ENCODE data around the gene CASQ1.
A peak's percentile ranks its signal among the peaks of the same experiment; 100 is the strongest.

Gene CASQ1

DNA sequence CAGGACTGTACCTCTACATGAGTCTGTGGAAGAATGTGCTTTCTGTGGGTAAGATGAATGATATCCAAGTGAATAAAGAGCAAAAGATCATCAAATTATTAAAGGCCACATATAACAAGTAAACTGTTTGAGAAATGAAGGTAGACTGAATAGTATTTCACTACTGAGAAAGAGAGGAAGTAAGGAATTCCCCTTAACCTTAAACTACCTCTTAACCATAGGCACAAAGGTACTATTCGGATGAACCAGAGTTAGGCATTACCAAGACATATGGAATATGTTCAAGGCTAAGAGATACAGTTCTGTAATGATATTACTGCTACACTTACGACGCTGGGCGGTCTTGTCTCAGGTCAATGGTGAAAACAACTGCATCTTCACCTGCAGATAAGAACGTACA, 46.4 kb downstream of the CASQ1 start:
- no peaks in the 10 kb centered on the region for H3K9me3 Mint-ChIP-seq
- ATAC-seq (replicated peaks) (no peak), DNase-seq (no peak)
- H3K4me1 Mint-ChIP-seq (ENCODE audit: low read depth in 2 of 2), result peaks cover 3 to 24% of the 10 kb centered on the region in 2 donors
- H3K27me3 Mint-ChIP-seq, result no peaks in the 10 kb centered on the region
- H3K4me3 Mint-ChIP-seq, result no peak overlapping the region
- peaks cover 64% of the 10 kb centered on the region for H3K36me3 Mint-ChIP-seq (ENCODE audit: insufficient read depth)
- H3K27ac Mint-ChIP-seq, result no peak overlapping the region

DNA sequence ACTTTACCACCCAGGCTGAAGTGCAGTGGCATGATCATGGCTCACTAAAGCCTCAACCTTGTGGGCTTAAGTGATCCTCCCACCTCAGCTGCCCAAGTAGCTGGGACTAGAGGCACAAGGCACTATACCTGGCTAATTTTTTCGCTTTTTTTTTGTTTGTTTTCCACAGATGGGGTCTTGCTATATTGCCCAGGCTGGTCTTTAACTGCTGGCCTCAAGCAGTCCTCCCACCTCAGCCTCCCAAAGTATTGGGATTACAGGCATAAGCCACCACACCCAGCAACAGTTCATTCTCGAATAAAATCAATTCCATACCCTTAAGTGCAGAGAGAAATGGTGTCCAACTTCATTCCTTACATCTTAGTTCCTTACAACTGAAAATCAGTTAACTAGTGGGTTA, 47.2 kb downstream of the CASQ1 start:
- no peak for DNase-seq
- Mint-ChIP-seq H3K27ac (no peak overlapping the region), H3K36me3 (ENCODE audit: insufficient read depth) (peaks cover 57% of the 10 kb centered on the region), H3K27me3 (no peaks in the 10 kb centered on the region), H3K9me3 (no peaks in the 10 kb centered on the region), H3K4me1 (ENCODE audit: low read depth in 2 of 2) (peaks cover 5 to 26% of the 10 kb centered on the region in 2 donors), H3K4me3 (no peak overlapping the region)
- ATAC-seq (replicated peaks), result no peak

DNA sequence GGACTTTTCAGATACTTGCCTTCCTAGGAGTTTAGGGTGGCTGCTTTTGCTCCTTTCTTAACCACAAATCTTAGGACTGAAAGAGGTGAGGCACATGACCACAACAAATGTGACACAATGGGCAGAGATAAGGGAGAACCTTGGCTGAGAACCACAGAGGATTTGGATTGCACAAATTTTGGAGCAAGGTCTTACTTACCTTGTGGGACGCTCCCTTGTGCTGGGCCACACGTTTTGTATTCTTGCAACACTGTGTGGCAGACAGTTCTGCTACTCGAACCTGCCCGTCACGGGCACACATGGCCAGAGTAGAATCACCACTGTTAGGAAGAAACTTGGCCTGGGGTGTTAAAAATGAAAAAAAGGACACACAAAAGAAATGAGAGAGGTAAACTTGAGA, 48.0 kb downstream of the CASQ1 start:
- Mint-ChIP-seq H3K27ac (peak overlapping the region in 1 of 2 donors; percentile 39), H3K9me3 (no peaks in the 10 kb centered on the region), H3K4me3 (no peak overlapping the region), H3K27me3 (no peaks in the 10 kb centered on the region), H3K4me1 (ENCODE audit: low read depth in 2 of 2) (peaks cover 7 to 32% of the 10 kb centered on the region in 2 donors), H3K36me3 (ENCODE audit: insufficient read depth) (peaks cover 57% of the 10 kb centered on the region)
- DNase-seq, result no peak
- no peak for ATAC-seq (replicated peaks)

DNA sequence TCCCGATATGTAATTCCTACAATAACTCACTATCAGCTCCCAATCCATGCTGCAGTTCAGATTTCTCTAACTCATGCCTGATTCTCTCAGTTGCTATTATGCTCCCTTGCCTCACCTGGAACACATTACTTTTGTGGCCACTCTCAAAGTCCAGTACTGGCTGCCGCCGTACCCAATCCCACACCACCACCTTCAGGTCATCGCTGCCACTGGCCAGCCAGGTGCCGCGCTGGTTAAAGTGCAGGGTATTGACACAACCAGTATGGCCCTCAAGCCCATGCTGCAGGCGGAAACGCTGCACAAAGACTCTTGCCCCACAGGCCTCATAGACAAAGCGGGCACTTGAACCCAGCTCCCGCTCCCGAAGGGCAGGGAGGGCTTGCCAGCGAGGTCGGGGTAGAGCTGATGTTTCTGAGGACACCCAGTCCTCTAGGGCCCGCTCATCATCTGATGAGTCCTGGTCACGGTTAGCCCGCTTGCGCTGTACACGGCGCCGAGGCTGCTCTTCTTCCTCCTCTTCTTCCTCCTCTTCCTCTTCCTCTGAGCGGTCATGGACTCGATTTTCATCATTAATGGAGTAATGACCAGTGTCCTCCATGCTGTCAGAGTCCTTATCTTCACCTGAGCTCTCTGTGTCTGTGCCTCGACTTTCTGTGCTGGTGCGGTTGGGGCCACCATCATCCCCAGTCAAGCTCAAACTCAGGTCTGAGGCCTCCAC, 49.4 kb downstream of the CASQ1 start:
- ATAC-seq (replicated peaks) (no peak), DNase-seq (no peak)
- H3K27me3 Mint-ChIP-seq, result no peaks in the 10 kb centered on the region
- no peak overlapping the region for H3K4me3 Mint-ChIP-seq
- H3K4me1 Mint-ChIP-seq (ENCODE audit: low read depth in 2 of 2), result peaks cover 8 to 34% of the 10 kb centered on the region in 2 donors
- H3K27ac Mint-ChIP-seq, result no peak overlapping the region
- peaks cover 52% of the 10 kb centered on the region for H3K36me3 Mint-ChIP-seq (ENCODE audit: insufficient read depth)
- H3K9me3 Mint-ChIP-seq, result no peaks in the 10 kb centered on the region

DNA sequence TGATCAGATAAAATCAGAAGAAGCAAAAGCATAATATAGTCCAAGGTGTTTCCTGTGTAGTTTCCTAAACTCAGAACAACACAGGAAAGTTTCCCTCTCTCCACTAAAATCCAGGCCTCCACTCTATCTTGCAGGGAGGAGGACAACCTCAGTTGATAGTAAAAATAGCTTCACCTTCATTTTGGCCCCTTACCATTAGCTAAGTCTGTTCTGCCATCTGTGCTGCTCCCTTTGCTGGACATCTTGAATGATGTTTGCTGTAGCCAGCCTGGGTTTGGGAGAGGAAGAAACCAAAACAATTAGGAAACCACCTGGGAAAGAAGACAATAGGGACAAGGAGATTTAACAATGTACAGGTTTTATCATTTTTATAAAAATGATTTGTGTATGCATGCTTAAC, 53.4 kb downstream of the CASQ1 start:
- peaks cover 26% of the 10 kb centered on the region for H3K36me3 Mint-ChIP-seq (ENCODE audit: insufficient read depth)
- no peaks in the 10 kb centered on the region for H3K27me3 Mint-ChIP-seq
- peaks cover 10 to 46% of the 10 kb centered on the region in 2 donors for H3K4me1 Mint-ChIP-seq (ENCODE audit: low read depth in 2 of 2)
- H3K27ac Mint-ChIP-seq, result peak overlapping the region in 1 of 2 donors; percentile 70
- ATAC-seq (replicated peaks) (no peak), DNase-seq (no peak)
- H3K4me3 Mint-ChIP-seq, result no peak overlapping the region
- no peaks in the 10 kb centered on the region for H3K9me3 Mint-ChIP-seq

DNA sequence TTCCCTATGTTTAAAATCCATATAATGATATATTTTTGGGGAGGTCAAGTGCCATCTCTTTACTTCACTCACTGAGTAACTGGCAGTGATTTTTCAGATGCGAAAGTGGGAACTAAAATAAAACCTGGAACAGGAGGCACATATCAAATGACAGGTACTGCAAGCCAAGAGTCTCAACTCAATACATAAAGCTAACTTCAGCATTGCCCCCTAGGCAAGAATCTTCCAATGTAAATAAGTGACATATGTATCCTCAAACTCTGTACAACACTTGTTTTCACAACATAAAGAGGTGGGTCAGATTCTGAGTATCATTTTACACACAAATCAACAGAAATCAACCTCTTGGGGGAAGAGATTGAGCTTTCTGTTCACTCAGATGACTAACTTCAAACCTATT, 53.8 kb downstream of the CASQ1 start:
- no peaks in the 10 kb centered on the region for H3K9me3 Mint-ChIP-seq
- peaks cover 23% of the 10 kb centered on the region for H3K36me3 Mint-ChIP-seq (ENCODE audit: insufficient read depth)
- DNase-seq (no peak), ATAC-seq (replicated peaks) (no peak)
- H3K27me3 Mint-ChIP-seq, result no peaks in the 10 kb centered on the region
- peaks cover 10 to 46% of the 10 kb centered on the region in 2 donors for H3K4me1 Mint-ChIP-seq (ENCODE audit: low read depth in 2 of 2)
- H3K4me3 Mint-ChIP-seq, result no peak overlapping the region
- peak overlapping the region; percentile 26 to 70 for H3K27ac Mint-ChIP-seq

DNA sequence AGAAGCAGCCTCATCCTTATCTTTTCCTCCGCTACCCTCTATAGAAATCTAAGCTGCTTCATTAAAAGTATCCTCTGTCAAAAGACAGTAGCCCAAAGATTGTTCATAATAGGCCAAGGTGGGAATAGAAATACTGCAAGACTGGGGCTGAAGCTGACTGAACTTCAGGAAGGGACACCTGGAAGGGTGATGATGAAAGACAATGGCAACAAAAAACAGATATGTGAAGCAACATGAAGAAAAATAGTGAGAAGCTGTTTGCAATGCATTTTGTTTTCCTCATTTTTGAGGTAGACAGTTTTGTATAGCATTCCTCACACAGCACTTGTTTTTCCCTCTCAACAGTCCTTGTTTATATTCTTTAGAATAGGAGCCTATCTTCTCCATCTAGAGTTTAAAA, 55.1 kb downstream of the CASQ1 start:
- Mint-ChIP-seq H3K9me3 (no peaks in the 10 kb centered on the region), H3K27ac (peak overlapping the region; percentile 10 to 26), H3K4me1 (ENCODE audit: low read depth in 2 of 2) (peaks cover 7 to 42% of the 10 kb centered on the region in 2 donors), H3K27me3 (no peaks in the 10 kb centered on the region), H3K4me3 (no peak overlapping the region), H3K36me3 (ENCODE audit: insufficient read depth) (peaks cover 18% of the 10 kb centered on the region)
- ATAC-seq (replicated peaks), result no peak
- DNase-seq, result no peak

DNA sequence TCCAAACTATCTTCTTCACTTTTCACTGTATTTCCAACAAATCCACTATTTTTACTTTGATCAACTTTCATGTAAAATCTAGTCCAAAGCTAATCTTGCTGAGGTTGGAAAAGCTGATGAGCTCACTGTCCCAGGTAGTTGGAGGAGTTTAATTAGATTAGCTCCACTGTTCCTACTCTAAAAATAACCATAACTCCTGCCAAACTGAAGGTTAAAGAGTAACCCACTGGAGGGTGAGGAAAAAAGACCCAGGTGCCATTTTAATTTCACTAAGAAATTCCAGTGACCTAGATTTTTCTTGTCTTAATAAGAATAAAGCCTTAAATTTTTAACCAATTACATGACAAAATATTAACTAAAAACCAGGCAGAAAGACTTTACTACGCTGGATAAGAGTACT, 56.7 kb downstream of the CASQ1 start:
- DNase-seq, result no peak
- no peak for ATAC-seq (replicated peaks)
- Mint-ChIP-seq H3K4me1 (ENCODE audit: low read depth in 2 of 2) (peaks cover 7 to 46% of the 10 kb centered on the region in 2 donors), H3K36me3 (ENCODE audit: insufficient read depth) (peaks cover 15% of the 10 kb centered on the region), H3K4me3 (no peak overlapping the region), H3K9me3 (no peaks in the 10 kb centered on the region), H3K27ac (no peak overlapping the region), H3K27me3 (no peaks in the 10 kb centered on the region)

DNA sequence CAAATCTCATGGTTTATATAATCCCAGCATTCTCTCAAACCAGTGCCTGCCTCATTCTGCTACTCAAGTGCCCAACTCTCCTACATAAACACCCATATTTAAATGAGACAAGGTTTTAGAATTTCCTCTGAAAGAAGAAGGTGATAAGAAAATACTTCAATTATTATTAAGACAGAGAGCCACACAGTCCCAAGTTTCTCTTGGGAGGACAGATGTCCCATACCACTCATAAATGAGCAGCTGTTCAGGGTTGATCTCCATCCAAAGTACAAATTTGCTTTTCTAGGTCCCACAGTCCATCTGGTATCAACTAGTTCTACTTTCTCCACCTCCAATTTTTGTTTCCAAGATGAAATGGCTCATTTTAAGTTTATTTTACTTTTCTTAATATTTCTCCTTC, 60.6 kb downstream of the CASQ1 start:
- Mint-ChIP-seq H3K4me3 (no peak overlapping the region), H3K27ac (peak overlapping the region in 1 of 2 donors; percentile 83), H3K27me3 (no peaks in the 10 kb centered on the region), H3K9me3 (no peaks in the 10 kb centered on the region), H3K4me1 (ENCODE audit: low read depth in 2 of 2) (peaks cover 0 to 19% of the 10 kb centered on the region in 2 donors), H3K36me3 (ENCODE audit: insufficient read depth) (peaks cover 23% of the 10 kb centered on the region)
- ATAC-seq (replicated peaks) (no peak), DNase-seq (no peak)
